HepG2 (cell line): ENCODE data around the gene NFE2L3. TPM values are rescaled to one million over a fixed set of nuclear protein-coding genes. Genes with fewer than 3 reads are reported as not detected.

Experiments used
- ATAC-seq: fragments of 200-7000 bp; cut with Tn5 transposase; 3 replicates; pipeline ENCODE4 v1.9.1; 2020; ENCODE audit warnings: mild to moderate bottlenecking, moderate library complexity
- BruUV-seq: library from RNA; stranded (reverse); fragments of 400-500 nt; replicated peaks from 2 replicates; lab custom pipeline; 2021; lab: Mats Ljungman, UMichigan
- CTCF ChIA-PET: fragments of 300-600 bp; formaldehyde crosslinking; extraction: SDS; loops from one replicate; lab custom pipeline; 2021; ENCODE audit warnings: low total read pairs, inconsistent platforms, low intra/inter-chr PET ratio; lab: Yijun Ruan, JAX
- POLR2A ChIA-PET: fragments of 350-600 bp; sonication (Branson Sonifier 250); formaldehyde crosslinking; loops from one replicate; lab custom pipeline; 2020; ENCODE audit warnings: antibody characterized with exemption, inconsistent platforms; lab: Yijun Ruan, JAX
- DNase-seq: peaks from one replicate; pipeline ENCODE4 v3.0.0-alpha.2; 2015; ENCODE audit warnings: low spot score
- FAIRE-seq: peaks from 3 replicates; lab custom pipeline; 2011; peaks lifted over from hg19 to GRCh38; lab: Jason Lieb, UNC
- H2AFZ ChIP-seq: one replicate; pipeline ENCODE4 v1.6.1; 2011; ENCODE audit warnings: low read length, inconsistent platforms
- H3K27ac ChIP-seq: fragments of 300-600 bp; 3 replicates; pipeline ENCODE4 v1.8.0; 2011; ENCODE audit warnings: mixed run types, mild to moderate bottlenecking, mixed read lengths, low read length, inconsistent platforms; ENCODE audit not compliant: insufficient read depth; ENCODE audit errors: extremely low read length
- H3K27me3 ChIP-seq, 2 experiments: fragments of 200-600 bp in 1 of 2; 2 replicates in 1 of 2; 3 replicates in 1 of 2; pipeline versions ENCODE4 v1.6.0 to v1.8.0; 2011; ENCODE audit warnings: low read length in 2 of 2, mild to moderate bottlenecking in 2 of 2, moderate library complexity in 2 of 2, inconsistent platforms in 1 of 2; ENCODE audit not compliant: insufficient read depth in 2 of 2, control insufficient read depth in 1 of 2
- H3K36me3 ChIP-seq, 2 experiments: fragments of 200-600 bp in 1 of 2; replicated peaks in 1 of 2; 2 replicates in 1 of 2; 3 replicates in 1 of 2; pipeline versions ENCODE4 v1.5.1 to v1.8.0; 2011; ENCODE audit warnings: low read length in 2 of 2, inconsistent platforms in 1 of 2; ENCODE audit not compliant: insufficient read depth in 2 of 2, control insufficient read depth in 1 of 2
- H3K4me1 ChIP-seq: 2 replicates; pipeline ENCODE4 v1.5.1; 2012; ENCODE audit warnings: low read length, inconsistent platforms; ENCODE audit not compliant: insufficient read depth
- H3K4me2 ChIP-seq: 2 replicates; pipeline ENCODE4 v1.6.0; 2011; ENCODE audit warnings: low read depth, low read length, inconsistent platforms
- H3K4me3 ChIP-seq, 3 experiments: fragments of 200-600 bp in 1 of 3; sonication (generic), shearing (Covaris generic) in 1 of 3; replicated peaks in 1 of 3; 2 replicates each; pipeline ENCODE4 v1.5.1; 2011 to 2016; ENCODE audit warnings: low read length in 3 of 3, inconsistent platforms in 2 of 3, low read depth in 2 of 3, mild to moderate bottlenecking in 2 of 3, control low read depth in 1 of 3, mixed read lengths in 1 of 3; ENCODE audit not compliant: insufficient read depth in 1 of 3
- H3K79me2 ChIP-seq: one replicate; pipeline ENCODE4 v1.6.1; 2011; ENCODE audit warnings: low read length, inconsistent platforms; ENCODE audit not compliant: insufficient read depth
- H3K9ac ChIP-seq: 2 replicates; pipeline ENCODE4 v1.6.0; 2011; ENCODE audit warnings: mild to moderate bottlenecking, low read depth, low read length, inconsistent platforms; ENCODE audit not compliant: insufficient read depth
- H3K9me3 ChIP-seq: 2 replicates; pipeline ENCODE4 v1.5.1; 2012; ENCODE audit warnings: mild to moderate bottlenecking, low read length
- H4K20me1 ChIP-seq: 2 replicates; pipeline ENCODE4 v1.6.0; 2011; ENCODE audit warnings: inconsistent platforms, mild to moderate bottlenecking, low read length, moderate library complexity; ENCODE audit not compliant: insufficient read depth
- ERF ChIP-seq: IDR thresholded peaks from 2 replicates; pipeline ENCODE4 v1.6.1; 2018; ENCODE audit warnings: missing biosample characterization, missing genetic modification reagents
- GTF2F1 ChIP-seq: fragments of 150-350 bp; IDR thresholded peaks from 2 replicates; pipeline ENCODE4 v1.6.1; 2014; ENCODE audit warnings: low read length
- JUNB ChIP-seq: sonication (generic); formaldehyde crosslinking; IDR thresholded peaks from 2 replicates; pipeline ENCODE4 v1.8.0; 2022; ENCODE audit warnings: missing genetic modification reagents, mild to moderate bottlenecking, borderline replicate concordance
- POLR2A ChIP-seq, 2 experiments: IDR thresholded peaks; 2 replicates each; pipeline ENCODE4 v1.6.1; 2011; ENCODE audit warnings: low read depth in 2 of 2, low read length in 2 of 2, mild to moderate bottlenecking in 1 of 2, moderate library complexity in 1 of 2; ENCODE audit not compliant: insufficient read depth in 1 of 2
- RBFOX2 ChIP-seq: fragments of 200-400 bp; formaldehyde crosslinking; IDR thresholded peaks from 2 replicates; pipeline ENCODE4 v1.6.1; 2017; ENCODE audit warnings: low read depth, mild to moderate bottlenecking, low read length
- RBM22 ChIP-seq: fragments of 200-400 bp; formaldehyde crosslinking; optimal IDR thresholded peaks from 2 replicates; pipeline ENCODE3; 2017; ENCODE audit warnings: mild to moderate bottlenecking, low read length, moderate library complexity
- ZMYM3 ChIP-seq: sonication (generic); formaldehyde crosslinking; IDR thresholded peaks from 2 replicates; pipeline ENCODE4 v1.5.1; 2020; ENCODE audit warnings: mild to moderate bottlenecking, missing genetic modification reagents
- ZNF18 ChIP-seq: sonication (generic); formaldehyde crosslinking; IDR thresholded peaks from 2 replicates; pipeline ENCODE4 v1.8.0; 2022; ENCODE audit warnings: mild to moderate bottlenecking, missing genetic modification reagents; ENCODE audit not compliant: insufficient replicate concordance
- ZNF775 ChIP-seq: sonication (generic); formaldehyde crosslinking; IDR thresholded peaks from 2 replicates; pipeline ENCODE4 v1.4.0; 2020; ENCODE audit warnings: missing genetic modification reagents, mild to moderate bottlenecking, moderate library complexity, borderline replicate concordance
- WGBS: methylation state at CpG from one replicate; pipeline ENCODE4 v1.1.6; 2017; ENCODE audit warnings: low lambda C conversion rate; 5-methylcytosine and 5-hydroxymethylcytosine counted together
- in situ Hi-C: cut with HindIII; loops from 2 replicates; pipeline ENCODE4 v1.10.0; 2017; ENCODE audit warnings: low pct_unique_long_range_greater_than_20kb; ENCODE audit not compliant: extremely low pct_ligation_motif_present
- intact Hi-C: fragments of 100-400 bp; cut with micrococcal nuclease; formaldehyde crosslinking; loops from one replicate; pipeline ENCODE4 v1.10.0; 2022; ENCODE audit not compliant: unreplicated experiment
- polyA plus RNA-seq, 8 experiments: library from polyadenylated mRNA; depleted of rRNA in 3 of 8; stranded (reverse) in 7 of 8; unstranded in 1 of 8; fragments of >200 nt; fragmentation: Illumina TruSeq in 4 of 8; extraction: Trizol in 4 of 8; gene quantifications; 2 replicates each; pipeline versions ENCODE4 v1.2.1 to v1.2.3, GENCODE V29; 2011 to 2016; ENCODE audit warnings: low read depth in 4 of 8, missing spikeins in 1 of 8, mixed read lengths in 1 of 8; ENCODE audit not compliant: insufficient read depth in 1 of 8
- total RNA-seq, 5 experiments: library from RNA; depleted of rRNA; stranded (reverse); fragments of >200 nt; fragmentation: Illumina TruSeq; extraction: Trizol; gene quantifications; 2 replicates each; pipeline ENCODE4 v1.2.3, GENCODE V29; 2016; ENCODE audit warnings: low read depth in 1 of 5
- TF ChIP-seq, protein P1 (sequence below), 2 experiments: fragments of 450-650 bp in 1 of 2; sonication (generic) in 1 of 2; formaldehyde crosslinking; IDR thresholded peaks; 2 replicates each; pipeline versions ENCODE4 v1.5.0 to v1.8.0; 2020 to 2022; ENCODE audit warnings: mild to moderate bottlenecking in 1 of 2, missing genetic modification reagents in 1 of 2
- TF ChIP-seq, protein P2 (sequence below): sonication (generic); formaldehyde crosslinking; IDR thresholded peaks from 2 replicates; pipeline ENCODE4 v1.5.1; 2020; ENCODE audit warnings: mild to moderate bottlenecking, moderate library complexity, missing genetic modification reagents

Gene NFE2L3
- total and polyA plus RNA-seq, 2 of the 13 experiments (the other 11 are each of a cell fraction or from before 2014, with no cell fraction given), result 11.4 to 19.4 TPM

- TF ChIP-seq ZNF775 (CRISPR knock-in tag) (no peak), GTF2F1 (no peak), POLR2A (IDR thresholded peaks at IDR 0.05; ENCODE audit: insufficient read depth in 1 of 2, low read depth in 2 of 2, low read length in 2 of 2) (peak in 1 of 2 experiments; percentile 42; a peak in 2 of 4 replicates), ZNF18 (CRISPR knock-in tag) (no peak), ZMYM3 (no peak), ERF (CRISPR knock-in tag) (no peak), RBFOX2 (0 out of 2 replicates have a peak, but pooled peaks have one; percentile 10), RBM22 (peak; percentile 92), JUNB (0 out of 2 replicates have a peak, but pooled peaks have one; percentile 22)
- TF ChIP-seq, protein P1, sequence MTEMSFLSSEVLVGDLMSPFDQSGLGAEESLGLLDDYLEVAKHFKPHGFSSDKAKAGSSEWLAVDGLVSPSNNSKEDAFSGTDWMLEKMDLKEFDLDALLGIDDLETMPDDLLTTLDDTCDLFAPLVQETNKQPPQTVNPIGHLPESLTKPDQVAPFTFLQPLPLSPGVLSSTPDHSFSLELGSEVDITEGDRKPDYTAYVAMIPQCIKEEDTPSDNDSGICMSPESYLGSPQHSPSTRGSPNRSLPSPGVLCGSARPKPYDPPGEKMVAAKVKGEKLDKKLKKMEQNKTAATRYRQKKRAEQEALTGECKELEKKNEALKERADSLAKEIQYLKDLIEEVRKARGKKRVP (CRISPR knock-in tag; IDR thresholded peaks at IDR 0.05), result 0 out of 4 replicates have a peak, but pooled peaks of 1 of the 2 experiments have one; percentile 25
- TF ChIP-seq, protein P2, sequence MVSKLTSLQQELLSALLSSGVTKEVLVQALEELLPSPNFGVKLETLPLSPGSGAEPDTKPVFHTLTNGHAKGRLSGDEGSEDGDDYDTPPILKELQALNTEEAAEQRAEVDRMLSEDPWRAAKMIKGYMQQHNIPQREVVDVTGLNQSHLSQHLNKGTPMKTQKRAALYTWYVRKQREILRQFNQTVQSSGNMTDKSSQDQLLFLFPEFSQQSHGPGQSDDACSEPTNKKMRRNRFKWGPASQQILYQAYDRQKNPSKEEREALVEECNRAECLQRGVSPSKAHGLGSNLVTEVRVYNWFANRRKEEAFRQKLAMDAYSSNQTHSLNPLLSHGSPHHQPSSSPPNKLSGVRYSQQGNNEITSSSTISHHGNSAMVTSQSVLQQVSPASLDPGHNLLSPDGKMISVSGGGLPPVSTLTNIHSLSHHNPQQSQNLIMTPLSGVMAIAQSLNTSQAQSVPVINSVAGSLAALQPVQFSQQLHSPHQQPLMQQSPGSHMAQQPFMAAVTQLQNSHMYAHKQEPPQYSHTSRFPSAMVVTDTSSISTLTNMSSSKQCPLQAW, result no peak
- TF ChIP-seq, all 625 proteins: peak for 5
- ATAC-seq, result no peak
- BruUV-seq, result no TSS peak
These were observed 45.4 kb downstream of the NFE2L3 start for GRCh38 chr7:26197153-26198115.

More at GRCh38 chr7:26197153-26198115, 45.4 kb downstream of the NFE2L3 start:
- in situ Hi-C loops, result no loop called here
- Histone ChIP-seq H3K4me2 (peak overlapping the region; percentile 77), H3K9me3 (no peaks in the 10 kb centered on the region), H3K27me3 (no peaks in the 10 kb centered on the region; a peak in 1 of 5 replicates), H3K36me3 (peaks cover 20 to 52% of the 10 kb centered on the region in 2 experiments), H4K20me1 (peaks cover 75% of the 10 kb centered on the region), H3K4me1 (peaks cover 52% of the 10 kb centered on the region), H3K9ac (peak overlapping the region; percentile 100), H3K27ac (no peak overlapping the region), H3K79me2 (peaks cover 82% of the 10 kb centered on the region), H3K4me3 (peak overlapping the region; percentile 99; a peak in 5 of 6 replicates), H2AFZ (no peak overlapping the region)
- 17% methylated on average over 5 of the region's 5 CpGs for WGBS
- CTCF ChIA-PET, result no interaction called here
- FAIRE-seq (no peak), DNase-seq (no peak)
- POLR2A ChIA-PET, result interaction anchor here (1.7 to 5.8 kb wide), 4 partner anchors 9 to 119 kb away, joined by 3 to 40 read pairs (median 20); partner anchors contain the start of gene NFE2L3
- intact Hi-C loops, result loop anchor here (2.0 to 5.0 kb wide), 3 partner anchors 45 to 305 kb away; partner anchors contain the start of gene NFE2L3
